K562 (cell line): ENCODE results near the gene CNDP2. TPM values are rescaled to one million over a fixed set of nuclear protein-coding genes. Genes with fewer than 3 reads are reported as not detected.

Experiments
- ATAC-seq: fragments of 200-7000 bp; cut with Tn5 transposase; 3 replicates; pipeline ENCODE4 v1.9.1; 2020; ENCODE audit warnings: moderate library complexity
- BruUV-seq: library from RNA; stranded (reverse); fragments of 400-500 nt; replicated peaks from 2 replicates; lab custom pipeline; 2021; lab: Mats Ljungman, UMichigan
- CTCF ChIA-PET: fragments of 300-600 bp; formaldehyde crosslinking; extraction: SDS; loops from one replicate; lab custom pipeline; 2021; ENCODE audit warnings: low intra/inter-chr PET ratio; lab: Yijun Ruan, JAX
- POLR2A ChIA-PET: fragments of 300-600, 350-650 bp; sonication (Branson Sonifier 250); formaldehyde crosslinking; extraction: SDS; loops from one replicate; lab custom pipeline; 2021; ENCODE audit warnings: antibody characterized with exemption, inconsistent platforms; lab: Yijun Ruan, JAX
- DNase-seq, 4 experiments: peaks; one replicate each; pipeline versions ENCODE4 v3.0.0 to v3.0.0-alpha.2; 2011 to 2018; ENCODE audit warnings: low spot score in 3 of 4, mixed read lengths in 3 of 4; ENCODE audit errors: extremely low read depth in 1 of 4
- FAIRE-seq: peaks from 2 replicates; lab custom pipeline; 2011; peaks lifted over from hg19 to GRCh38; lab: Jason Lieb, UNC
- H2AFZ ChIP-seq: 2 replicates; pipeline ENCODE4 v1.6.0; 2011; ENCODE audit warnings: low read depth, low read length, control low read depth, inconsistent platforms
- H3K27ac ChIP-seq: fragments of 200-600 bp; 3 replicates; pipeline ENCODE4 v1.8.0; 2011; ENCODE audit warnings: low read depth, mild to moderate bottlenecking, control low read depth, inconsistent platforms, low read length, moderate library complexity, mixed read lengths; ENCODE audit errors: extremely low read depth
- H3K27me3 ChIP-seq, 2 experiments: fragments of 300-600 bp in 1 of 2; 2 replicates in 1 of 2; 3 replicates in 1 of 2; pipeline versions ENCODE4 v1.6.0 to v1.8.0; 2011; ENCODE audit warnings: inconsistent platforms in 2 of 2, low read length in 2 of 2, mild to moderate bottlenecking in 1 of 2, mixed read lengths in 1 of 2, moderate library complexity in 1 of 2; ENCODE audit not compliant: control insufficient read depth in 2 of 2, insufficient read depth in 2 of 2
- H3K36me3 ChIP-seq: fragments of 300-600 bp; 3 replicates; pipeline ENCODE4 v1.8.0; 2011; ENCODE audit warnings: mild to moderate bottlenecking, low read length, inconsistent platforms; ENCODE audit not compliant: control insufficient read depth, insufficient read depth
- H3K4me1 ChIP-seq, 2 experiments: fragments of 200-600 bp in 1 of 2; replicated peaks in 1 of 2; 2 replicates in 1 of 2; 3 replicates in 1 of 2; pipeline versions ENCODE4 v1.5.1 to v1.8.0; 2011; ENCODE audit warnings: inconsistent platforms in 2 of 2, low read length in 2 of 2, mild to moderate bottlenecking in 1 of 2, mixed read lengths in 1 of 2, moderate library complexity in 1 of 2; ENCODE audit not compliant: control insufficient read depth in 2 of 2, insufficient read depth in 2 of 2
- H3K4me2 ChIP-seq: 2 replicates; pipeline ENCODE4 v1.6.1; 2011; ENCODE audit warnings: low read length, control low read depth, inconsistent platforms, mixed read lengths; ENCODE audit not compliant: insufficient read depth
- H3K4me3 ChIP-seq: fragments of 200-600 bp; sonication (generic), shearing (Covaris generic); 2 replicates; pipeline ENCODE4 v1.5.1; 2016; ENCODE audit warnings: control low read depth, inconsistent platforms
- H3K79me2 ChIP-seq: fragments of 200-600 bp; 3 replicates; pipeline ENCODE4 v1.8.0; 2011; ENCODE audit warnings: low read length, inconsistent platforms; ENCODE audit not compliant: control insufficient read depth, insufficient read depth
- H3K9ac ChIP-seq, 2 experiments: 2 replicates each; pipeline versions ENCODE4 v1.6.0 to v1.6.1; 2011; ENCODE audit warnings: low read depth in 2 of 2, low read length in 2 of 2, control low read depth in 1 of 2, inconsistent platforms in 1 of 2, mild to moderate bottlenecking in 1 of 2, mixed read lengths in 1 of 2; ENCODE audit not compliant: insufficient read depth in 1 of 2
- H3K9me1 ChIP-seq: one replicate; pipeline ENCODE4 v1.6.0; 2011; ENCODE audit warnings: inconsistent platforms, mild to moderate bottlenecking, low read length, moderate library complexity; ENCODE audit not compliant: control insufficient read depth, insufficient read depth
- H3K9me3 ChIP-seq: replicated peaks from 2 replicates; pipeline ENCODE4 v1.5.1; 2011; ENCODE audit warnings: low read depth, low read length, inconsistent platforms; ENCODE audit not compliant: control insufficient read depth, insufficient read depth
- H4K20me1 ChIP-seq: replicated peaks from 2 replicates; pipeline ENCODE4 v1.6.1; 2011; ENCODE audit warnings: low read length, inconsistent platforms, mixed read lengths; ENCODE audit not compliant: control insufficient read depth, insufficient read depth
- FOXA3 ChIP-seq, 2 experiments: fragments of 450-650 bp in 1 of 2; sonication (generic) in 1 of 2; formaldehyde crosslinking; IDR thresholded peaks in 1 of 2; conservative IDR thresholded peaks in 1 of 2; 2 replicates each; pipeline versions ENCODE4 v1.4.0 to v1.8.0; 2020 to 2022; ENCODE audit warnings: mild to moderate bottlenecking in 2 of 2, missing genetic modification reagents in 1 of 2
- FUS ChIP-seq: fragments of 200-400 bp; formaldehyde crosslinking; optimal IDR thresholded peaks from 2 replicates; pipeline ENCODE3; 2017; ENCODE audit warnings: low read depth, low read length
- HDAC2 ChIP-seq: fragments of 450-650 bp; IDR thresholded peaks from 2 replicates; pipeline ENCODE4 v1.6.1; 2016; ENCODE audit warnings: mild to moderate bottlenecking
- MIER1 ChIP-seq: fragments of 450-650 bp; IDR thresholded peaks from 2 replicates; pipeline ENCODE4 v1.6.1; 2016; ENCODE audit warnings: antibody characterized with exemption, mild to moderate bottlenecking, low read depth
- PHF8 ChIP-seq: fragments of 200-600 bp; sonication (generic); IDR thresholded peaks from 2 replicates; pipeline ENCODE4 v1.6.1; 2012; ENCODE audit warnings: mixed run types, mild to moderate bottlenecking, inconsistent platforms, low read length, moderate library complexity, borderline replicate concordance
- VEZF1 ChIP-seq: fragments of 200-800 bp; sonication (Bioruptor generic); IDR thresholded peaks from 2 replicates; pipeline ENCODE4 v1.6.1; 2017; ENCODE audit warnings: missing genetic modification characterization, missing compliant biosample characterization
- ZNF143 ChIP-seq: sonication (generic); formaldehyde crosslinking; IDR thresholded peaks from 2 replicates; pipeline ENCODE4 v1.9.0; 2022; ENCODE audit warnings: mild to moderate bottlenecking, missing genetic modification reagents
- WGBS: fragments of 100-300 bp; shearing (Covaris generic); methylation state at CpG from one replicate; pipeline ENCODE4 v1.1.6; 2016; ENCODE audit warnings: low coverage, mixed read lengths; ENCODE audit not compliant: insufficient coverage; ENCODE audit errors: missing lambda C conversion rate; 5-methylcytosine and 5-hydroxymethylcytosine counted together
- in situ Hi-C: fragments of 300-500 bp; cut with MboI; formaldehyde crosslinking; loops from 4 replicates; pipeline ENCODE4 v1.15.0; 2018; ENCODE audit warnings: inconsistent platforms, mixed read lengths
- intact Hi-C: fragments of 100-400 bp; cut with micrococcal nuclease; formaldehyde crosslinking; loops from 2 replicates; pipeline ENCODE4 v1.14.2; 2022
- polyA plus RNA-seq, 8 experiments: library from polyadenylated mRNA; depleted of rRNA in 4 of 8; stranded (reverse) in 5 of 8; unstranded in 3 of 8; fragments of >200 nt; fragmentation: Nextera tagmentation in 2 of 8; fragmentation: Illumina TruSeq in 1 of 8; extraction: Ambion mirVana in 2 of 8; extraction: Trizol in 1 of 8; gene quantifications; 2 replicates each; pipeline versions ENCODE4 v1.2.1 to v1.2.3, GENCODE V29; 2011 to 2014; ENCODE audit warnings: inconsistent platforms in 1 of 8, missing spikeins in 1 of 8
- total RNA-seq, 7 experiments: library from RNA; depleted of rRNA in 6 of 7; stranded (reverse); fragments of >200 nt in 6 of 7; fragmentation: Illumina TruSeq in 2 of 7; extraction: Trizol in 2 of 7; gene quantifications; 2 replicates each; pipeline versions ENCODE4 v1.2.1 to v1.2.3, GENCODE V29; 2011 to 2021; ENCODE audit warnings: low replicate concordance in 1 of 7
- TF ChIP-seq, protein P1 (sequence below): fragments of 250-450 bp; sonication (Bioruptor Pico); IDR thresholded peaks from 2 replicates; pipeline ENCODE4 v1.4.0; 2020

CNDP2 gene
- total and polyA plus RNA-seq, 9 of the 15 experiments (the other 6 are each of a cell fraction or from before 2014, with no cell fraction given), result 34.1 to 128 (median 53.8) TPM

- TF ChIP-seq FUS (no peak), HDAC2 (no peak)
- TF ChIP-seq, protein P1, sequence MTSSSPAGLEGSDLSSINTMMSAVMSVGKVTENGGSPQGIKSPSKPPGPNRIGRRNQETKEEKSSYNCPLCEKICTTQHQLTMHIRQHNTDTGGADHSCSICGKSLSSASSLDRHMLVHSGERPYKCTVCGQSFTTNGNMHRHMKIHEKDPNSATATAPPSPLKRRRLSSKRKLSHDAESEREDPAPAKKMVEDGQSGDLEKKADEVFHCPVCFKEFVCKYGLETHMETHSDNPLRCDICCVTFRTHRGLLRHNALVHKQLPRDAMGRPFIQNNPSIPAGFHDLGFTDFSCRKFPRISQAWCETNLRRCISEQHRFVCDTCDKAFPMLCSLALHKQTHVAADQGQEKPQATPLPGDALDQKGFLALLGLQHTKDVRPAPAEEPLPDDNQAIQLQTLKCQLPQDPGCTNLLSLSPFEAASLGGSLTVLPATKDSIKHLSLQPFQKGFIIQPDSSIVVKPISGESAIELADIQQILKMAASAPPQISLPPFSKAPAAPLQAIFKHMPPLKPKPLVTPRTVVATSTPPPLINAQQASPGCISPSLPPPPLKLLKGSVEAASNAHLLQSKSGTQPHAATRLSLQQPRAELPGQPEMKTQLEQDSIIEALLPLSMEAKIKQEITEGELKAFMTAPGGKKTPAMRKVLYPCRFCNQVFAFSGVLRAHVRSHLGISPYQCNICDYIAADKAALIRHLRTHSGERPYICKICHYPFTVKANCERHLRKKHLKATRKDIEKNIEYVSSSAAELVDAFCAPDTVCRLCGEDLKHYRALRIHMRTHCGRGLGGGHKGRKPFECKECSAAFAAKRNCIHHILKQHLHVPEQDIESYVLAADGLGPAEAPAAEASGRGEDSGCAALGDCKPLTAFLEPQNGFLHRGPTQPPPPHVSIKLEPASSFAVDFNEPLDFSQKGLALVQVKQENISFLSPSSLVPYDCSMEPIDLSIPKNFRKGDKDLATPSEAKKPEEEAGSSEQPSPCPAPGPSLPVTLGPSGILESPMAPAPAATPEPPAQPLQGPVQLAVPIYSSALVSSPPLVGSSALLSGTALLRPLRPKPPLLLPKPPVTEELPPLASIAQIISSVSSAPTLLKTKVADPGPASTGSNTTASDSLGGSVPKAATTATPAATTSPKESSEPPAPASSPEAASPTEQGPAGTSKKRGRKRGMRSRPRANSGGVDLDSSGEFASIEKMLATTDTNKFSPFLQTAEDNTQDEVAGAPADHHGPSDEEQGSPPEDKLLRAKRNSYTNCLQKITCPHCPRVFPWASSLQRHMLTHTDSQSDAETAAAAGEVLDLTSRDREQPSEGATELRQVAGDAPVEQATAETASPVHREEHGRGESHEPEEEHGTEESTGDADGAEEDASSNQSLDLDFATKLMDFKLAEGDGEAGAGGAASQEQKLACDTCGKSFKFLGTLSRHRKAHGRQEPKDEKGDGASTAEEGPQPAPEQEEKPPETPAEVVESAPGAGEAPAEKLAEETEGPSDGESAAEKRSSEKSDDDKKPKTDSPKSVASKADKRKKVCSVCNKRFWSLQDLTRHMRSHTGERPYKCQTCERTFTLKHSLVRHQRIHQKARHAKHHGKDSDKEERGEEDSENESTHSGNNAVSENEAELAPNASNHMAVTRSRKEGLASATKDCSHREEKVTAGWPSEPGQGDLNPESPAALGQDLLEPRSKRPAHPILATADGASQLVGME, result no peak
These were observed 553 bp downstream of the CNDP2 start (continued) for GRCh38 chr18:74496508-74497323.

DNA sequence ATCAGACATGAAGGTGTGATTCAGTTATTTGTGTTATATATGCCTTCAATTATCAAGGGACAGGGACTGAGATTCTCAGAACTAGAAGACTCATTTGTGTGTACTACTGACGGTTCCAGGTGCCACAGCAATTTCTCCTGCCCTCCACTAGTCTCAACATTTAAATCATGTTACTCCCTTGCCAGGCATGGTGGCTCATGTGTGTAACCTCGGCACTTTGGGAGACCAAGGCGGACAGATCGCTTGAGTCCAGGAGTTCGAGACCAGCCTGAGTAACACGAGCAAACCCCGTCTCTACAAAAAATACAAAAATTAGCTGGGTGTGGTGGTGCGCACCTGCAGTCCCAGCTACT, 1.1 kb downstream of the CNDP2 start:
- POLR2A ChIA-PET, result interaction anchor here (1.3 kb wide), 1 partner anchor 15 kb away, joined by 3 read pairs; no protein-coding TSS in a partner anchor

More for the DNA sequence above, 1.1 kb downstream of the CNDP2 start:
- CTCF ChIA-PET, result no interaction called here
- Histone ChIP-seq H3K9me1 (no peaks in the 10 kb centered on the region), H3K9ac (peak overlapping the region in 1 of 2 experiments; percentile 90; a peak in 2 of 4 replicates), H3K4me3 (peak overlapping the region; percentile 80), H3K79me2 (peaks cover 44% of the 10 kb centered on the region), H3K27me3 (no peaks in the 10 kb centered on the region), H3K9me3 (no peaks in the 10 kb centered on the region), H3K4me1 (peaks cover 13 to 19% of the 10 kb centered on the region in 2 experiments; a peak in 4 of 5 replicates), H4K20me1 (no peaks in the 10 kb centered on the region), H3K36me3 (peaks cover 38% of the 10 kb centered on the region; the same call in 2 of the 3 replicates), H3K27ac (peak overlapping the region; percentile 93), H3K4me2 (peak overlapping the region; percentile 87), H2AFZ (no peak overlapping the region)
- 66% methylated on average over 8 of the region's 8 CpGs for WGBS
- TSS peak; percentile 39 for BruUV-seq
- in situ Hi-C loops (no loop called here), intact Hi-C loops (loop anchor here (5.0 kb wide), 2 partner anchors 55 to 1235 kb away; no protein-coding TSS in a partner anchor)
- TF ChIP-seq VEZF1, result no peak
- no peak for TF ChIP-seq PHF8
- TF ChIP-seq FOXA3 (CRISPR knock-in tag; conservative IDR thresholded peaks at IDR 0.05 in 1 of 2, IDR thresholded peaks at IDR 0.05 in 1 of 2), result no peak
- TF ChIP-seq ZNF143, result no peak
- TF ChIP-seq MIER1, result no peak
- ATAC-seq (no peak), DNase-seq (no peak), FAIRE-seq (no peak)
